Loucy (cell line): ENCODE measurements around the gene GLIPR1L2.
A peak's percentile ranks its signal among the peaks of the same experiment; 100 is the strongest.
"Not testable (repeated sequence)": the region's sequence is repeated elsewhere in the genome, so short reads cannot be mapped to it uniquely, and the experiment has no call there.

Source experiments
- H2AFZ ChIP-seq: fragments of 200-600 bp; sonication (generic); 2 replicates; pipeline ENCODE4 v1.6.0; 2016; ENCODE audit warnings: antibody characterized with exemption, mild to moderate bottlenecking, low read length, moderate library complexity
- H3F3A ChIP-seq: fragments of 200-600 bp; 2 replicates; pipeline ENCODE4 v1.6.0; 2016; ENCODE audit warnings: antibody characterized with exemption, low read depth, mild to moderate bottlenecking
- H3K27me3 ChIP-seq: fragments of 200-600 bp; sonication (generic); 2 replicates; pipeline ENCODE4 v1.6.1; 2014; ENCODE audit warnings: low read length, mild to moderate bottlenecking; ENCODE audit not compliant: insufficient read depth, poor library complexity, severe bottlenecking
- H3K36me3 ChIP-seq: fragments of 200-600 bp; sonication (generic); 2 replicates; pipeline ENCODE4 v1.6.1; 2016; ENCODE audit warnings: low read length; ENCODE audit not compliant: insufficient read depth
- H3K4me1 ChIP-seq: fragments of 200-600 bp; sonication (generic); 2 replicates; pipeline ENCODE4 v1.5.1; 2014; ENCODE audit warnings: low read length, mild to moderate bottlenecking; ENCODE audit not compliant: insufficient read depth, poor library complexity, severe bottlenecking
- H3K4me2 ChIP-seq: fragments of 200-600 bp; sonication (generic); 2 replicates; pipeline ENCODE4 v1.6.0; 2014; ENCODE audit warnings: antibody characterized with exemption, low read length, low read depth, mild to moderate bottlenecking; ENCODE audit not compliant: poor library complexity, severe bottlenecking
- H3K4me3 ChIP-seq: fragments of 200-600 bp; sonication (generic); 2 replicates; pipeline ENCODE4 v1.5.1; 2014; ENCODE audit warnings: low read length, mild to moderate bottlenecking, mixed read lengths; ENCODE audit not compliant: poor library complexity, severe bottlenecking
- H3K79me2 ChIP-seq: fragments of 200-600 bp; sonication (generic); 2 replicates; pipeline ENCODE4 v1.6.1; 2014; ENCODE audit warnings: low read length; ENCODE audit not compliant: insufficient read depth
- H3K9ac ChIP-seq: fragments of 200-600 bp; sonication (generic); 2 replicates; pipeline ENCODE4 v1.6.0; 2014; ENCODE audit warnings: mild to moderate bottlenecking, low read depth, low read length, moderate library complexity; ENCODE audit not compliant: poor library complexity, severe bottlenecking
- H3K9me2 ChIP-seq: fragments of 200-600 bp; sonication (generic); replicated peaks from 2 replicates; pipeline ENCODE4 v1.6.1; 2016; ENCODE audit warnings: low read depth, low read length, mixed read lengths
- H3K9me3 ChIP-seq: fragments of 200-600 bp; sonication (generic); 2 replicates; pipeline ENCODE4 v1.6.1; 2014; ENCODE audit warnings: mild to moderate bottlenecking, antibody characterized with exemption, low read length, low read depth; ENCODE audit not compliant: insufficient read depth
- H4K20me1 ChIP-seq: fragments of 200-600 bp; sonication (generic); 2 replicates; pipeline ENCODE4 v1.6.0; 2014; ENCODE audit warnings: antibody characterized with exemption, low read length, mild to moderate bottlenecking; ENCODE audit not compliant: insufficient read depth, poor library complexity, severe bottlenecking
- CTCF ChIP-seq: fragments of 200-600 bp; sonication (generic); conservative IDR thresholded peaks from 2 replicates; pipeline ENCODE4 v1.5.1; 2014; ENCODE audit warnings: mild to moderate bottlenecking, antibody characterized with exemption, low read length
- EZH2phosphoT487 ChIP-seq: fragments of 200-600 bp; IDR thresholded peaks from 2 replicates; pipeline ENCODE4 v1.6.1; 2018; ENCODE audit warnings: antibody characterized with exemption, mild to moderate bottlenecking, moderate library complexity, borderline replicate concordance

GLIPR1L2 gene

GRCh38 chr12:75443709-75444108 is 52.8 kb downstream of the GLIPR1L2 start:
- H3K4me1 ChIP-seq = peaks cover 13% of the 10 kb centered on the region
- H3K9ac ChIP-seq = no peak overlapping the region
- no peak overlapping the region for H3K4me2 ChIP-seq
- TF ChIP-seq CTCF (no peak), EZH2phosphoT487 (no peak)
- H3K9me2 ChIP-seq = no peaks in the 10 kb centered on the region
- H3K4me3 ChIP-seq = no peak overlapping the region
- H2AFZ ChIP-seq = no peak overlapping the region
- H4K20me1 ChIP-seq = no peaks in the 10 kb centered on the region
- no peaks in the 10 kb centered on the region for H3K9me3 ChIP-seq
- no peaks in the 10 kb centered on the region for H3K79me2 ChIP-seq
- no peaks in the 10 kb centered on the region for H3F3A ChIP-seq
- no peaks in the 10 kb centered on the region for H3K27me3 ChIP-seq
- H3K36me3 ChIP-seq = no peaks in the 10 kb centered on the region

GRCh38 chr12:75444429-75445136 is 53.7 kb downstream of the GLIPR1L2 start:
- Histone ChIP-seq H3K27me3 (no peaks in the 10 kb centered on the region), H2AFZ (peak overlapping the region; percentile 13; the same call in 1 of the 2 replicates), H4K20me1 (no peaks in the 10 kb centered on the region), H3K79me2 (no peaks in the 10 kb centered on the region), H3K36me3 (no peaks in the 10 kb centered on the region), H3K4me2 (no peak overlapping the region), H3K4me1 (peaks cover 13% of the 10 kb centered on the region), H3K4me3 (no peak overlapping the region), H3F3A (no peaks in the 10 kb centered on the region), H3K9me3 (no peaks in the 10 kb centered on the region), H3K9ac (no peak overlapping the region), H3K9me2 (no peaks in the 10 kb centered on the region)
- TF ChIP-seq CTCF (no peak), EZH2phosphoT487 (no peak)

- H2AFZ ChIP-seq, H3K9me3 ChIP-seq, H3K9me2 ChIP-seq, H3K4me2 ChIP-seq, H4K20me1 ChIP-seq, H3K27me3 ChIP-seq, H3K4me3 ChIP-seq, H3F3A ChIP-seq, H3K79me2 ChIP-seq, H3K36me3 ChIP-seq, H3K9ac ChIP-seq: not testable (repeated sequence)
- H3K4me1 ChIP-seq = peaks cover 13% of the 10 kb centered on the region
Measured at GRCh38 chr12:75445137-75445507, 54.2 kb downstream of the GLIPR1L2 start.

GRCh38 chr12:75446857-75447256 is 56.0 kb downstream of the GLIPR1L2 start:
- H3K36me3 ChIP-seq = no peaks in the 10 kb centered on the region
- H3K79me2 ChIP-seq = no peaks in the 10 kb centered on the region
- no peaks in the 10 kb centered on the region for H3F3A ChIP-seq
- H3K4me1 ChIP-seq = peaks cover 13% of the 10 kb centered on the region
- no peak overlapping the region for H2AFZ ChIP-seq
- H3K4me3 ChIP-seq = no peak overlapping the region
- TF ChIP-seq EZH2phosphoT487 (no peak), CTCF (no peak)
- H3K9me2 ChIP-seq = no peaks in the 10 kb centered on the region
- H3K9me3 ChIP-seq = no peaks in the 10 kb centered on the region
- H4K20me1 ChIP-seq = no peaks in the 10 kb centered on the region
- no peak overlapping the region for H3K4me2 ChIP-seq
- no peaks in the 10 kb centered on the region for H3K27me3 ChIP-seq
- H3K9ac ChIP-seq = no peak overlapping the region
